ENCODE results near the gene PDXP.

The PDXP gene

GRCh38 chr22:37681001-37681424 lies 22.5 kb downstream of the PDXP start:
- TF ChIP-seq CTCF (IDR thresholded peaks at IDR 0.05; ENCODE audit: unreplicated experiment in 3 of 3): no peak
- H3K27ac Mint-ChIP-seq: peak overlapping the region in 2 of 3 experiments; percentile 54 to 78
- H3K9me3 Mint-ChIP-seq: no peaks in the 10 kb centered on the region
- peak overlapping the region in 2 of 3 experiments; percentile 34 to 40 for H3K4me3 Mint-ChIP-seq
- H3K4me1 Mint-ChIP-seq: peaks cover 32% of the 10 kb centered on the region
- H3K27me3 Mint-ChIP-seq (ENCODE audit: low read depth): no peaks in the 10 kb centered on the region
- H3K36me3 Mint-ChIP-seq (ENCODE audit: low read depth): peaks cover 6% of the 10 kb centered on the region

GRCh38 chr22:37681556-37682049 lies 23.1 kb downstream of the PDXP start:
- H3K36me3 Mint-ChIP-seq (ENCODE audit: low read depth): peaks cover 6% of the 10 kb centered on the region
- peak overlapping the region; percentile 50 to 78 (median 54) for H3K27ac Mint-ChIP-seq
- H3K4me1 Mint-ChIP-seq: peaks cover 32% of the 10 kb centered on the region
- peak; percentile 70 to 85 (median 81) for TF ChIP-seq CTCF (IDR thresholded peaks at IDR 0.05; ENCODE audit: unreplicated experiment in 3 of 3)
- H3K4me3 Mint-ChIP-seq: peak overlapping the region in 2 of 3 experiments; percentile 23 to 43
- H3K9me3 Mint-ChIP-seq: no peaks in the 10 kb centered on the region
- H3K27me3 Mint-ChIP-seq (ENCODE audit: low read depth): no peaks in the 10 kb centered on the region

GRCh38 chr22:37684803-37685615 lies 26.5 kb downstream of the PDXP start:
- Mint-ChIP-seq H3K9me3 (no peaks in the 10 kb centered on the region), H3K4me1 (peaks cover 20% of the 10 kb centered on the region), H3K36me3 (ENCODE audit: low read depth) (peaks cover 8% of the 10 kb centered on the region), H3K27me3 (ENCODE audit: low read depth) (no peaks in the 10 kb centered on the region), H3K4me3 (peak overlapping the region; percentile 97 to 98 (median 97)), H3K27ac (peak overlapping the region in 2 of 3 experiments; percentile 57 to 95)
- no peak for TF ChIP-seq CTCF (IDR thresholded peaks at IDR 0.05; ENCODE audit: unreplicated experiment in 3 of 3)

GRCh38 chr22:37686002-37686982 lies 27.8 kb downstream of the PDXP start, which contains the start of gene NOL12:
Gene NOL12, plus strand, starts transcription at chr22:37686343. Its CDS starts 50 bp downstream, at chr22:37686393.
- peak within 1 kb of the TSS; percentile 97 to 98 (median 97) for H3K4me3 Mint-ChIP-seq
- peak within 1 kb of the TSS; percentile 79 to 95 (median 95) for H3K27ac Mint-ChIP-seq
- no peak for TF ChIP-seq CTCF (IDR thresholded peaks at IDR 0.05; ENCODE audit: unreplicated experiment in 3 of 3)
- H3K4me1 Mint-ChIP-seq: peaks cover 15% of the 10 kb centered on the region
- H3K36me3 Mint-ChIP-seq (ENCODE audit: low read depth): peaks cover 16% of the 10 kb centered on the region
- H3K9me3 Mint-ChIP-seq: no peaks in the 10 kb centered on the region
- no peaks in the 10 kb centered on the region for H3K27me3 Mint-ChIP-seq (ENCODE audit: low read depth)

GRCh38 chr22:37690407-37690806 lies 31.9 kb downstream of the PDXP start:
- Mint-ChIP-seq H3K27me3 (ENCODE audit: low read depth) (peaks cover 3% of the 10 kb centered on the region), H3K4me3 (peak overlapping the region; percentile 32 to 63 (median 51)), H3K4me1 (peaks cover 10% of the 10 kb centered on the region), H3K36me3 (ENCODE audit: low read depth) (peaks cover 28% of the 10 kb centered on the region), H3K9me3 (no peaks in the 10 kb centered on the region), H3K27ac (no peak overlapping the region)
- TF ChIP-seq CTCF (IDR thresholded peaks at IDR 0.05; ENCODE audit: unreplicated experiment in 3 of 3): no peak

Measured in nephron (organoid).